PFSK-1 (cell line): ENCODE data around the gene DGCR2.

Source experiments
- REST ChIP-seq, 2 experiments: IDR thresholded peaks; 2 replicates each; pipeline versions ENCODE4 v1.6.1 to v1.8.0; 2011 to 2012; ENCODE audit warnings: low read depth in 2 of 2, low read length in 2 of 2, control low read depth in 1 of 2, inconsistent platforms in 1 of 2, mild to moderate bottlenecking in 1 of 2, moderate library complexity in 1 of 2; ENCODE audit not compliant: insufficient read depth in 1 of 2
- TAF1 ChIP-seq: IDR thresholded peaks from 2 replicates; pipeline ENCODE4 v1.6.1; 2012; ENCODE audit warnings: low read length, control low read depth, borderline replicate concordance; ENCODE audit not compliant: insufficient read depth

- TF ChIP-seq REST (IDR thresholded peaks at IDR 0.05; ENCODE audit: insufficient read depth in 1 of 2, low read depth in 2 of 2, low read length in 2 of 2) = no peak
- TF ChIP-seq TAF1 = no peak
Measured at GRCh38 chr22:19081351-19081750, 40.9 kb downstream of the DGCR2 start.
